Lower leg skin (tissue), 3 donors: Measurements from ENCODE around the gene ERC1.

Experiments used
- POLR2A ChIP-seq, 2 donors: fragments of 450-650 bp; IDR thresholded peaks; one replicate each; pipeline ENCODE4 v1.6.1; 2016 to 2017; ENCODE audit warnings: antibody characterized with exemption in 2 of 2, mild to moderate bottlenecking in 1 of 2, moderate library complexity in 1 of 2
- TF ChIP-seq, protein P1 (sequence below), 3 donors: fragments of 450-650 bp; IDR thresholded peaks; one replicate each; pipeline ENCODE4 v1.5.1; 2016; ENCODE audit warnings: antibody characterized with exemption in 3 of 3, mild to moderate bottlenecking in 3 of 3, moderate library complexity in 2 of 3

DNA sequence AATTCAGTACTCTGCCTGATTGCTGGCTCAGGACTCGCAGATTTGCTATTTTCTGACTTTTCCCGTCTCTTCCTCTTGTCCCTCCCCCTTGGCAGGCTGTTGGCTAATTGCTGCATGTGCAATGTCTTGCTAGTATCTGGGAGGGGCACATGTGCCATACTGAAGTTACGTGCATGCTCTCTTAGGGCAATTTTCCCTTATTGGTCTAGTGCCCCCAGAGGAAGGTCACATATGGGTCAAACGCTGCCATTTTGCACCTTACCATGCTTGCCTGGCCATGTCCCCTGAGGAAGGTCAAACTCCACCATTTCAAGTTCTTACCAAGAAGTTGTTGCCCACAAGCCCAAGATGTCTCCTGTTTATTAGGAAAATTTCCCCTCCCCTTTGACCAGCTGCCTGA is 13.9 kb upstream of the ERC1 start:
- TF ChIP-seq, protein P1, sequence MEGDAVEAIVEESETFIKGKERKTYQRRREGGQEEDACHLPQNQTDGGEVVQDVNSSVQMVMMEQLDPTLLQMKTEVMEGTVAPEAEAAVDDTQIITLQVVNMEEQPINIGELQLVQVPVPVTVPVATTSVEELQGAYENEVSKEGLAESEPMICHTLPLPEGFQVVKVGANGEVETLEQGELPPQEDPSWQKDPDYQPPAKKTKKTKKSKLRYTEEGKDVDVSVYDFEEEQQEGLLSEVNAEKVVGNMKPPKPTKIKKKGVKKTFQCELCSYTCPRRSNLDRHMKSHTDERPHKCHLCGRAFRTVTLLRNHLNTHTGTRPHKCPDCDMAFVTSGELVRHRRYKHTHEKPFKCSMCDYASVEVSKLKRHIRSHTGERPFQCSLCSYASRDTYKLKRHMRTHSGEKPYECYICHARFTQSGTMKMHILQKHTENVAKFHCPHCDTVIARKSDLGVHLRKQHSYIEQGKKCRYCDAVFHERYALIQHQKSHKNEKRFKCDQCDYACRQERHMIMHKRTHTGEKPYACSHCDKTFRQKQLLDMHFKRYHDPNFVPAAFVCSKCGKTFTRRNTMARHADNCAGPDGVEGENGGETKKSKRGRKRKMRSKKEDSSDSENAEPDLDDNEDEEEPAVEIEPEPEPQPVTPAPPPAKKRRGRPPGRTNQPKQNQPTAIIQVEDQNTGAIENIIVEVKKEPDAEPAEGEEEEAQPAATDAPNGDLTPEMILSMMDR (IDR thresholded peaks at IDR 0.05): no peak
- TF ChIP-seq POLR2A (IDR thresholded peaks at IDR 0.05): no peak
